DOHH2 (cell line): ENCODE measurements around the gene FARP2.

Experiments
- H3F3A ChIP-seq: fragments of 200-600 bp; sonication (generic), shearing (Covaris generic); 2 replicates; pipeline ENCODE4 v1.6.0; 2016; ENCODE audit warnings: antibody characterized with exemption, mild to moderate bottlenecking; ENCODE audit not compliant: control insufficient read depth, insufficient read depth
- H3K27ac ChIP-seq: fragments of 200-600 bp; sonication (generic); 2 replicates; pipeline ENCODE4 v1.5.1; 2014; ENCODE audit warnings: low read depth, mild to moderate bottlenecking, low read length, moderate library complexity
- H3K27me3 ChIP-seq: fragments of 200-600 bp; sonication (generic); 2 replicates; pipeline ENCODE4 v1.6.1; 2014; ENCODE audit warnings: mild to moderate bottlenecking, low read length, mixed read lengths; ENCODE audit not compliant: control insufficient read depth
- H3K36me3 ChIP-seq: fragments of 200-600 bp; sonication (generic); 2 replicates; pipeline ENCODE4 v1.6.1; 2014; ENCODE audit warnings: mild to moderate bottlenecking, low read length, moderate library complexity, mixed read lengths; ENCODE audit not compliant: control insufficient read depth
- H3K4me1 ChIP-seq: fragments of 200-600 bp; sonication (generic); 2 replicates; pipeline ENCODE4 v1.6.1; 2014; ENCODE audit warnings: mild to moderate bottlenecking, low read length, mixed read lengths; ENCODE audit not compliant: control insufficient read depth
- H3K4me2 ChIP-seq: fragments of 200-600 bp; sonication (generic); 2 replicates; pipeline ENCODE4 v1.6.0; 2014; ENCODE audit warnings: mild to moderate bottlenecking, low read length, moderate library complexity
- H3K4me3 ChIP-seq: fragments of 200-600 bp; sonication (generic); 2 replicates; pipeline ENCODE4 v1.5.1; 2014; ENCODE audit warnings: mild to moderate bottlenecking, low read length, mixed read lengths
- H3K79me2 ChIP-seq: fragments of 200-600 bp; sonication (generic); 2 replicates; pipeline ENCODE4 v1.6.1; 2014; ENCODE audit warnings: mild to moderate bottlenecking, low read length, mixed read lengths; ENCODE audit not compliant: control insufficient read depth
- H3K9me2 ChIP-seq: fragments of 200-600 bp; sonication (generic); replicated peaks from 2 replicates; pipeline ENCODE4 v1.6.1; 2014; ENCODE audit warnings: mild to moderate bottlenecking, low read length, mixed read lengths; ENCODE audit not compliant: control insufficient read depth
- H3K9me3 ChIP-seq: fragments of 200-600 bp; sonication (generic); 2 replicates; pipeline ENCODE4 v1.6.1; 2014; ENCODE audit warnings: antibody characterized with exemption, low read length, mixed read lengths; ENCODE audit not compliant: control insufficient read depth, insufficient read depth
- H4K20me1 ChIP-seq: fragments of 200-600 bp; sonication (generic); 2 replicates; pipeline ENCODE4 v1.6.0; 2014; ENCODE audit warnings: low read depth, mild to moderate bottlenecking, antibody characterized with exemption, low read length, moderate library complexity; ENCODE audit not compliant: control insufficient read depth, insufficient read depth
- CTCF ChIP-seq: fragments of 200-600 bp; sonication (generic); IDR thresholded peaks from one replicate; pipeline ENCODE4 v1.5.1; 2014; ENCODE audit warnings: antibody characterized with exemption, mild to moderate bottlenecking, low read depth, low read length; ENCODE audit not compliant: poor library complexity, severe bottlenecking
- EZH2phosphoT487 ChIP-seq: fragments of 200-600 bp; sonication (generic); IDR thresholded peaks from 2 replicates; pipeline ENCODE4 v1.6.1; 2017; ENCODE audit warnings: borderline replicate concordance, mild to moderate bottlenecking, antibody characterized with exemption, low read length, moderate library complexity, mixed read lengths

The FARP2 gene

GRCh38 chr2:241466230-241466629, 110.1 kb downstream of the FARP2 start:
- H3K9me3 ChIP-seq, result no peaks in the 10 kb centered on the region
- no peak overlapping the region for H3K4me2 ChIP-seq
- no peaks in the 10 kb centered on the region for H4K20me1 ChIP-seq
- no peaks in the 10 kb centered on the region for H3K4me1 ChIP-seq
- no peaks in the 10 kb centered on the region for H3K9me2 ChIP-seq
- H3K79me2 ChIP-seq, result no peaks in the 10 kb centered on the region
- no peak overlapping the region for H3K4me3 ChIP-seq
- TF ChIP-seq CTCF, result no peak
- TF ChIP-seq EZH2phosphoT487, result no peak
- H3K27ac ChIP-seq, result no peak overlapping the region
- no peaks in the 10 kb centered on the region for H3K36me3 ChIP-seq
- H3F3A ChIP-seq, result no peaks in the 10 kb centered on the region
- H3K27me3 ChIP-seq, result no peaks in the 10 kb centered on the region

GRCh38 chr2:241467777-241468475, 111.8 kb downstream of the FARP2 start:
- Histone ChIP-seq H3K36me3 (no peaks in the 10 kb centered on the region), H3K4me2 (no peak overlapping the region), H3K27ac (no peak overlapping the region)

GRCh38 chr2:241468476-241468781, 112.3 kb downstream of the FARP2 start:
- Histone ChIP-seq H3K4me2 (no peak overlapping the region), H3K4me1 (no peaks in the 10 kb centered on the region), H3K36me3 (no peaks in the 10 kb centered on the region)

More at GRCh38 chr2:241467777-241468475, 111.8 kb downstream of the FARP2 start:
- H4K20me1 ChIP-seq, result no peaks in the 10 kb centered on the region
- H3K4me3 ChIP-seq, result no peak overlapping the region
- H3K27me3 ChIP-seq, result no peaks in the 10 kb centered on the region
- no peaks in the 10 kb centered on the region for H3K9me3 ChIP-seq
- H3K79me2 ChIP-seq, result no peaks in the 10 kb centered on the region
- no peaks in the 10 kb centered on the region for H3K4me1 ChIP-seq
- H3K9me2 ChIP-seq, result no peaks in the 10 kb centered on the region
- TF ChIP-seq CTCF (no peak), EZH2phosphoT487 (no peak)
- H3F3A ChIP-seq, result no peaks in the 10 kb centered on the region

More at GRCh38 chr2:241468476-241468781, 112.3 kb downstream of the FARP2 start:
- Histone ChIP-seq H3K79me2 (no peaks in the 10 kb centered on the region), H3K27me3 (no peaks in the 10 kb centered on the region), H3K27ac (no peak overlapping the region), H3K4me3 (no peak overlapping the region), H3K9me2 (no peaks in the 10 kb centered on the region), H4K20me1 (no peaks in the 10 kb centered on the region), H3K9me3 (no peaks in the 10 kb centered on the region), H3F3A (no peaks in the 10 kb centered on the region)
- TF ChIP-seq CTCF (no peak), EZH2phosphoT487 (no peak)
